Ammon's horn (tissue), 1 donor: ENCODE data around the gene LHX8.
A peak's percentile ranks its signal among the peaks of the same experiment; 100 is the strongest.
"Not testable (repeated sequence)": the region's sequence is repeated elsewhere in the genome, so short reads cannot be mapped to it uniquely, and the experiment has no call there.

Experiments
- DNase-seq: peaks from one replicate; pipeline ENCODE4 v3.0.0-alpha.2; 2016; ENCODE audit warnings: low spot score

The LHX8 gene

DNA sequence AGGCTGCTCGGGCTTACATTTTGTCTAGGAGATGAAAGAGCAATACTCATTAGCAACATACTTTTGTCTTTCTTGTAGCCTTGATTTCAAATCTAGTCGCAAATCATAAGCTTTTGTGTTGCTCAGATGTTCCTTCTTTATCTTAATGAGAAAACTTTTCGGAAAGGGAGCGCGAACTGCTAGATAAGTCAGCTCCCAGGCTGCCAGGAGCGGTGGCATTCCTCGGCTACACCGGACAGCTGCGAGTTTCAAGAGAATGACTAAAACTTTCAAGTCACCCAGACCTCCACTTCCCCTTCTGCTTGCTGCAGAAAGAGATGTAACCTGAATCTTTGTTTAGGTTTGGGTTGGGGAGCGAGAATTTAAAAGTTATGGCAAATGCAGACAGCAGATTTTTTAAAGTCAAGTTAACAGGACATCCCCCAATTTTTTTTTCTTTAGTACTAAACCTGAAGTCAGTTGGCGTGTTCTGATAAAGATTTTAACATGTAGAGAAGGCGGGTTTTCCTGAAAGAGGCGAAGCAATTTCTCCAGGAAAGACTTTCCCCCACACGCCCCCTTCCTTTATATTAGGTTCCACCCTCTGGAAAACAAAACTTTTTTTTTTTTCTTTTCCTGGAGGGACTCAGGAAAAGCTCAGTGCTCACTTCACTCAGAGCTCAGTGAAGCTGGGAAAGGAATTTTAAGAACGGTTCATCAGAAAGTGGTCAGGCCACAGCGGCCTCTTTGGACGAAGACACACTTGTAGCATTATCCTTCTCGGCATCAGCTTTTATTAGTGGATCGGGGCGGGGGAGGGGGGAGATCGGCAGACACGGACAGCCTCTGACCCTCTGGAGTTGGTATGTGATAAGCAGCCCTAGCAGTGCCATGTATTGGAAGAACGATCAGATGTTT, at the start of gene LHX8:
LHX8 (plus strand) TSS at position 639 of the 897 bp plus-strand sequence. CDS start 2,227 bp downstream, outside the sequence.
- no peak for DNase-seq

DNA sequence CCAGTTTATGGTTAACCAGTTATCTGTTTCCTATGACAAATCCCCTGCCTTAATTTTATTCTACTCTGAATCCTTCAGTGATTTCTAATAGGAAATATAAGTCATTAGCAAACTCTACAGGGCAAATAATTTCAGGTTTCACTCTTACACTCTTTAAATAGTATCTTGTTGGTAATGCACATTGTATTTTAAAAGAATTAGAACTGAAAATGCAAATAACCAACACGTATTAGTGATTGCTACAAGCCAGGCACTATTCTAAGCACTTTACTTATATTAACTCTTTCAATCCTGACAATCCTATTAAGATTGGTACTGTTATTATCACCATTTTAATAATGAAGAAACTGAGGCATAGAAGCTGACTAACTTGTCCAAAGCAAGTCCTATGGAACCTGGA, 48.3 kb upstream of the LHX8 start:
- DNase-seq, result no peak

DNA sequence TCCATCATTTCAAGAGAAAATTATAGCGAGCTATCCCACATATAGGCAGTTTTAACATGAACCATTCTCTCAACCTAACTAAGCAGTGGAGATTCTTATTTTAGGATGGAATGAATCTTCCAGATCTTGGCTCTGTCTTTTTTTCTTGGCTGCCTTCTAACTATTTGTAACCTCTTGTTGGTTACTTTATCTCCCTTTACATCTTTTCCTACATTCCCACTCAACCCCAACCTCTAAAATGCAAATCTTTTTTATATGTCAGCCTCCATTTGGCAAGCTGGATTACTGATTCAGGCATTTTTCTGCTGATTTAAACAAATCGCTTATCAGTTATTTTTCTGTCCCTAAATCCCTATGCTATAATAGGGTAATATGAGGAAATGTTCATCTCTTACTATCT, 46.9 kb upstream of the LHX8 start:
- no peak for DNase-seq

DNA sequence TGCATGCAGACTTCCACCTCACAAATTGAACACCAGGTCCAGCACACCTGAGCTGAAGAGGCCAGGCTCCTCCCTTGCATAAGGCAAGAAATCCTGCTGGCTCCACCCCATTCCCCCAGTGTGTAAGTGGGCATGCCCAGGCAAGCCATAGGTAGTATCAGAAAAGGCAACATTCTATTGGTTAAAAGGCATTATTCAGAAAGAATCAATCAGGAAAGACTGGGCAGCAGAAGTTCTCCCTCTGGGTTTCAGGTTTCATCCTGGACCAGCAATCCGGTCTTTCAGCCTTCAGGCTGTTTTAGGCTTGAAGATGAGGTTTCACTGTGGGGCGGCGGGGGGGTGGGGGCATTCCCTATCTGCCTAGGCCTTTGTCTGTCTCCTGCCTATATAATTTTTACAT, 42.0 kb upstream of the LHX8 start:
- no peak for DNase-seq

DNA sequence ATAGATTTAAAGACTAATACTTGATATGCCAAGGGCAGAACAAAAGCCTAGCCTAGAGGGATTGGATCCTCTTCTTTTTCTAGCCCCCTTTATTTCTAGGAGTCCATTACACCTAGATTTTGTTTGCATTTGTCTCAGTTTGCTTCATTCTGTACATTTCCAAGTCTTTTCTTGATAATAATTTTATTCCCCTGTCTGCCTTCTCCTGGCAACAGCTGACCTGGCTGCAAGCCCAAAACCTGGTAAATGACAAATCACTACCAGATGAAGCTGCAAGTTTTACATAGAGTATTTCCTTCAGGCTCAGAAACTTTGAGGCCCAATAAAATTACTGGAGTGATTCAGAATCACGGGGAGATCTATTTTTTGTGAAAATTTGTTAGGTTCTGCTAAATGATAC, 36.5 kb upstream of the LHX8 start:
- DNase-seq, result peak; percentile 6

- DNase-seq, result no peak
These were observed 34.6 kb upstream of the LHX8 start for GRCh38 chr1:75099581-75099980.

DNA sequence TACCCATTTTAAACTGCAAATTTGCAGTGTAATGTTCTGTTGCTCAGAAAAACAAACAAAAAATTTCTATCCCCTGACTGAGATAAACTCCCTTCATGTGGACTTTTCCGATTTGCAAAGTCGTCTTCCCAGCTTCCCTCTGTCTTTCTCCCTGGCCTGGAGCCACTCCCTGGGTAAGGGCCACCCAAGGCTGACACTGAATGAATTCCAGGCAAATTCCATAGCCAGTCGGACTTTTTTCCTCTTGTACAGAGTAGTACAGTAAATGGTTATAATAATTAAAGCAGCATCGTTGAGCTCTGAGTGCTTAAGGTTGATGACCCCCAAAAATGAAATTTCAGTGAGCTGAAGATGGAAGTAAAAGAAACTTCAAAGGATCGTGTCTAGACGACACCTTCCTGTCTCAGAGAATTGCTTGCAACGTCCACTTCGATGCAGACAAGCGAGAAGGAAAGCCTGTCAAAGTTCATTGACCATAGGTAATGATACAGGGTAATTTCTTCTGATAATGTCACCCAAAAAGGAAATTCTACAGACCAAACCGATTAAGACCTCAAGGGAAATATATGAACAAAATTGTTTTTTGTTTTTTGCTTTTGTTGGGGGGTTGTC, 33.6 kb upstream of the LHX8 start:
- DNase-seq, result no peak

- DNase-seq, result not testable (repeated sequence)
These were observed 21.7 kb upstream of the LHX8 start for GRCh38 chr1:75112362-75112951.

DNA sequence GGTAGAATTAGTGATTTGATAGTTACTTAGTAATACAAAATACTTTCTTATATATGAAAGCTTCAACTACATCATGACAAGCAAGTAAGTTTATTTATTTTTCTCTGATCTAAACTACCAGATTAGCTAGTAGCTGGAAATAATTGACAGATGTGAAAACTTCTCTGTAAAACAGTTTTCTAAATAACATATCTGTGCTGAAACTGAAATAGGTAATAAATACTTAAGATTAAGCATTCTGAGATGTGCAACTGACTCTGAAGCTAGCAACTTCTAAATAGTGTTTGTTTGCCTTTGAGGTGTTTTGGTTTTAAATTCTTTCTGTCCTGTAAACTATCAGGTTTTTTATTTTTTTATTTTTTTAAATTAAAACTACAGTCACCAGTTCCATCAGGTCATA, 18.5 kb upstream of the LHX8 start:
- DNase-seq, result no peak

- DNase-seq, result no peak
These were observed 10.4 kb upstream of the LHX8 start for GRCh38 chr1:75123756-75124155.

- DNase-seq, result no peak
These were observed 9.7 kb upstream of the LHX8 start for GRCh38 chr1:75124510-75124909.

- DNase-seq, result no peak
These were observed 8.9 kb upstream of the LHX8 start for GRCh38 chr1:75125161-75125726.

GRCh38 chr1:75126611-75127101, 7.5 kb upstream of the LHX8 start:
- DNase-seq, result no peak

GRCh38 chr1:75127916-75128717, 6.1 kb upstream of the LHX8 start:
- DNase-seq, result no peak

DNA sequence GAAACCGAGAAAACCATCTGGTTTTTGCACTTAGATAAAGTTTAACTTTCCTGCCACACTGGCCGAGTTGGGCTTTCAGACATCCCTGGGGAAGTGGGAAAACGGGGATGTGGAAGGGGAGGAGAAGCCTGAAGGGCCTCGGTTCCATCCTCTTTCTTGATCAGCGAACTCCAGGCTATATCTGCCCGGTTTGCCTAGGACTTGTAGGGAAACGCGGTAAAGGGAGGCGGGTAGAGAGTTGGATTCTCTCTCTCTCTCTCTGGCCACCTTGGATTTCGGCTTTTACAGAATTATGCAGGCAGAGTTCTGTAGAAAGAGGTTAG, 4.6 kb upstream of the LHX8 start:
- DNase-seq, result no peak

DNA sequence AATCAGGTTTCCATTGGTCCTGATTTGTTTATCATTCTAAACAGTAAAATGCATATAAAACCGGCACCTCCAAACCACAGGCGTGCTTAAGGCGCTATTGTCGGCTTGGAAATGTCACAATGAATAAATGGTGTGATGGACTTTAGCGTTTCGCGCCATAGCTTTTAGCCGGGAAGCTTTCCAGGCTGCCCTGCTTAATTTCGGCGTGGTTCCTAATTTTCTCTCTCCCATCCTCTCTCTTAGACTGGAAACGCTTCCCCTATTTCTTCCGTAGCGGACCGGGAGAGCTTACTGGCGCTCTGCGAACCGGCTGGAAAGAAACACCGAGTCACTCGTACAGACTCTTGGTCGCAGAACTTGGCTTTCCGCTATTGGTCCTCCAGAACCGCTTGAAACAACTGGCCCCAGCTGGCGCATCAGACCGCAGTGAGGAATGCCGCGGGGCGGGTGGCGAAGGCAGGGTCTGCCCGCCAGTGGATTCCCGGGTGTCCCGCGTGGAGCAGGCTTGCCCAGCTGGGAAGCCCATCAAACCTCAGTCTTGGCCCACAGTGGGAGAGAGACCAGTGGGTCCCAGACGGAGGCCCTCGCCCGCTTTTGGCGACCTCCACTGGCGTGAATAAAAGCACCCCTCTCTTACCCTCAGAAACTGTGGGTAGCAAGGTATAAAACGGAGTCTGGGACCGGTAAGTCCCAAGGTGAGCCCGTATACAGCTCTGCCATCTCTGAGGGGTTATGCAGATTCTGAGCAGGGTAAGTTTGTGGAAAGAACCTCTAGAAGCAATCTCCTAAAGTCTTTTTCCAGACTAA, 4.0 kb upstream of the LHX8 start:
- no peak for DNase-seq

DNA sequence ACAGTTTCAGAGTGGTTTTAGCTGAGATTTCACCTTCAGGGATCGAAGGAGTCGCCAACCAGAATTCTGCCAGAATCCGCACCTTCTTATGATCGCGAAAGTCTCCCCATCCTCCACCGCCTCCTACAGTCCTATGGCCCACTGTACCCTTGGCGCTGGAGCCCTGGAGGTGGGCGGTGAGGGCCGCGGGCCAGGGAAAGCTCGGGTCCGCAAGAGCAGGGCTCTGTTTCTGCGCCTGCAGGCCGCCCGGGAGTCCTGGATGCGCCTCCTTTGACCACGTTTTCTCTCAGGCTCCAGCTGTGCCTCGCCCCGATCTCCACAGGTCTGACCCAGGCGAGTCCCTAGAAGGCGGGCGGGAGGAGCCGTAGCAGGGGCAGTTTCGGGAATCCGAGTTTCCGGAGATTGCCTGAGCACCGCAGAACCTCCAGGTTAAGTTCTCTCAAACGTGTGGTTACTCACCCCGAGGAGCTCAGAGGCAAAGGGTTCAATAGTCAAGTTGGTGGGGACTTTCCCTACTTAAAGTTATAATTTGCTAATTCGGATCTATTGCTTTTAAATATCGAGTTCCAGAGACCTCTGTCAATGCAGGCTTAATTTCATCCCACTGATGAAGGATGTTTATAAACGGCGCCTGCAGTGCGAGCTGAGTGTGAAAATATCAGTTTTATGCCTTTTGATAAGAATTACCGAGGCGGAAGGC, 3.2 kb upstream of the LHX8 start:
- no peak for DNase-seq

GRCh38 chr1:75131565-75132241, 2.5 kb upstream of the LHX8 start:
- DNase-seq, result no peak

DNA sequence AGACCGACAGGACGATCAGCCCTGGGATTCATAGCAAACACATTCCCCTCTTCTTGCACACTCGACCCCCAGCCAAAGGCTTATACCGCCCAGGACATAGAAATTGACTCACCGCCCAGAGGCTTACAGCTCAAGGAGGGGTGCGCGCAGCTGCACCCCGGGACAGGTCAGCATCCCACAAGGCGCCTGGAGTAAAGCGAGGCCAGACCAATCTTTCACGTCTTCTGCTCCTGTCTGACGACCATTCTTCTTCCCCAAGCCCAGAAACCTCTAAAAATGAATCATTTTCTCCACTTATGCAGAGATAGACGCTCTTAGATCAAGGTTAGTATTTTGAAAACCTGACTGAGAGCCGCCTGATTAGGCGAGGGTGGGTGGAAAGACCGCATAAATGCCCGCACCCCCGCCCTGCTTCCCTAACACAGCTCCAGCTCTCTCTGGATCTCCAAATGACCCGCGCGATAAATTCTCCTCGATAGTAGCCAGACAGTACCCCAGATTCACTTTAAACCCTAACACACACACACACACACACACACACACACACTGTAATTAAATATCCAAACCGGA, 1.9 kb upstream of the LHX8 start:
- no peak for DNase-seq
